Fibroblast of villous mesenchyme (primary cell): ENCODE data around the gene DCAF7. TPM values are rescaled to one million over a fixed set of nuclear protein-coding genes. Genes with fewer than 3 reads are reported as not detected.

Source experiments
- DNase-seq: peaks from one replicate; pipeline ENCODE4 v3.0.0-alpha.2; 2010; ENCODE audit warnings: low read depth
- H3K4me3 ChIP-seq: 2 replicates; pipeline ENCODE4 v1.5.1; 2011; ENCODE audit warnings: low read depth, mild to moderate bottlenecking, low read length
- CTCF ChIP-seq: IDR thresholded peaks from 2 replicates; pipeline ENCODE4 v1.5.1; 2012; ENCODE audit warnings: low read depth, mild to moderate bottlenecking, low read length; ENCODE audit not compliant: insufficient read depth
- total RNA-seq: library from RNA; depleted of rRNA; stranded (reverse); fragments of >200 nt; gene quantifications from 2 replicates; pipeline ENCODE4 v1.2.3, GENCODE V29; 2012

The DCAF7 gene
- total RNA-seq, 1 donor: 52.7 TPM

- peak; percentile 82 for DNase-seq
- peak within 1 kb of the TSS; percentile 83 for H3K4me3 ChIP-seq
- no peak for TF ChIP-seq CTCF
These were observed 50.5 kb downstream of the DCAF7 start, which contains the start of gene TACO1 for GRCh38 chr17:63600569-63601438. TSS of gene TACO1 (plus strand) at chr17:63600895. CDS start at chr17:63601084, 189 bp downstream.

GRCh38 chr17:63601439-63602371 is 51.4 kb downstream of the DCAF7 start:
- no peak for TF ChIP-seq CTCF
- DNase-seq: peak; percentile 33
- peak overlapping the region; percentile 83 for H3K4me3 ChIP-seq

GRCh38 chr17:63609816-63610573 is 59.7 kb downstream of the DCAF7 start:
- no peak for DNase-seq
- no peak overlapping the region for H3K4me3 ChIP-seq
- TF ChIP-seq CTCF: no peak

- TF ChIP-seq CTCF: no peak
- no peak for DNase-seq
- H3K4me3 ChIP-seq: no peak overlapping the region
These were observed 60.6 kb downstream of the DCAF7 start for GRCh38 chr17:63610854-63611253.

- DNase-seq: no peak
These were observed 61.1 kb downstream of the DCAF7 start for GRCh38 chr17:63611354-63611753.

More at GRCh38 chr17:63611354-63611753, 61.1 kb downstream of the DCAF7 start:
- no peak for TF ChIP-seq CTCF
- H3K4me3 ChIP-seq: no peak overlapping the region
